Activated T-cell treated with anti-CD3 and anti-CD28 coated beads for 4 hours (primary cell): ENCODE results near the gene ST3GAL3.

ENCODE experiments used
- DNase-seq: peaks from one replicate; pipeline ENCODE4 v3.0.0-alpha.2; 2020

ST3GAL3 gene

GRCh38 chr1:43971336-43971980 lies 264.1 kb downstream of the ST3GAL3 start:
- no peak for DNase-seq

DNA sequence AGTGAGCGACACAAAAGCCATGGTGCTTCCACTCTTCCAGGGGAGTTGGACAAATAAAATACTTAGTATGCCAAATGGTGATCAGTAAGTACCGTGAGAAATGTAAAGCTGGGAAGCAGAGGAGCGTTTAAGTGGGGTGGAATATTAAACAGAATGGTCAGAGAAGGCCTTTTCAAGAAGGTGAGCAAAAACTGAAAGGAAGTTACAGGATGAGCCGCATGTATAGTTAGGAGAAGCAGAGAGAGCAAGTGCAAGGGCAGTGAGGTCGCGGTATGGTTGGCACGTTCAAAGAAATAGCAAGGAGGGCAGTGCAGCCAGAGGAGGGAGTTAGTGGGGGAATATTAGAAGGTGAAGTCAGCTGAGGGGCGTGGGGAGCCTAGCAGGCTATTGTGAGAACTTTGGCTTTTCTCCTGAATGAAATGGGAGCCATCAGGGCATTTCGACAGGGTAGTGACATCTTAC lies 266.7 kb downstream of the ST3GAL3 start:
- DNase-seq, result no peak

DNA sequence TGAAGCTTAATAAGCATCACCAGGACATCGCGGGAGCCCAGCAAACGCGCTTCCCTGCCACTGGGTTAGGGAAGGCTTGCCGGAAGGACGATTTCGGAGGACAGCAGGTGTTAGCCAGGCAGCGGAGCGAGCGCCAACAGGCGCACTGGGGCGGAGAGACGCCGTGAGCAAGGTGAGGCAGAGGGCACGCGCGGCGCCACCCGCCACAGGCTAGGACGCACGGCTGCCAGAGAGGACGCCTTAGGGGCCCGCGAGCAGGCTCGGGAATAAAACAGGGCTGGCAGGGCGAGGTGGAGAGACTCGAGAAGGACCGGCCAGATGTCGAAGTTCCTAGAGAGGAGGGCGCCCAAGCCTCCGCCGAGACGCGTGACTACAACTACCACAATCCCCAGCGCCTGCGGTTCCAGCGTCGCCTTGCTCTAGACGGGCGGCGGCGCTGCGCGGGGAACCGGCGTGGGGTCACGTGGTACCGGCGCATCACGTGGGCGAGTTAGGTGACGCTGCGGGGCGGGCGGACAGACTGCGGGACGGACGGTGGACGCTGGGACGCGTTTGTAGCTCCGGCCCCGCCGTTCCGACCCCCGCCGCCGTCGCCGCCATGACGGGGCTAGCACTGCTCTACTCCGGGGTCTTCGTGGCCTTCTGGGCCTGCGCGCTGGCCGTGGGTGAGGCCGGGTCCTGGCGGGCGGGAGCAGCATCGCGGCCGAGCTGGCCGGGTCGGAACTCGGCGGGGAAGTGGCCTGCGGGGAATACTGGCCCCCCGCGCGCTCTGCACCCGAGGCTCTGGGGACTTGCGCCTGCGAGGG lies 267.3 kb downstream of the ST3GAL3 start, which contains the start of gene ATP6V0B:
TSS of gene ATP6V0B (plus strand) at position 518 of the 806 bp plus-strand sequence. CDS start at position 599, 81 bp downstream.
- peak; percentile 92 for DNase-seq

DNA sequence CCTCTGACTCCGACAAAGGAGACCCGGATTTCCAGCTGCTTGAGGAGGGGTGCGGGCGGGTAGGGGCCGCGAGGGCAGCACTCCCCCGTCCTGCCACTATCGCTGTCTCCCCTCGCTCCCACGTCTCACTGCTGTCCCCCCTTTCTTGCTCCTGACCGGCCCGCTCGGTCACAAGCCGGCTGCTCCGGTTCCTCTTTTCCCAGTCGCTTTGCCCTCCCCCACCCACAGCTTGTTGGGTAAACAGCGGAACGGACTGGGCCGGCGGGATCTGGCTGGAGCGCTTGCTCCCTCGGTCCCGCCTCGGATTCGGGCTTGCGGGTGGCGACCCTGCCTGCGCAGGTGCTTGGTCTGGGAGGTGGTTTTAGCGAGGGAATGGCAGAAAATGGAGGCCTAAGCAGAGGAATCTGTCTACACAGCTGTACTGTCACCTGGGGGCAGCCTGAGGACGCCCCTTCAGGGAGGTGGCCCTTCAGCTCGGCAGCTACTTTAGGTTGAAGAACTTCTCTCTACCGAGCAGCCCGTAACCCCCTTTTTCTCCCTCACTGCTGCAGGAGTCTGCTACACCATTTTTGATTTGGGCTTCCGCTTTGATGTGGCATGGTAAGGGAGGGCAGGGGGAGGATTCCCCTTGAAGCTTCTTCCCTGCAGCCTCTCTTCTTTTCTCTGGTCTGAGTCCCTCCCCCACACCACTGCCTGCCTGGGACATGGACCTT lies 268.1 kb downstream of the ST3GAL3 start:
- DNase-seq, result no peak

DNA sequence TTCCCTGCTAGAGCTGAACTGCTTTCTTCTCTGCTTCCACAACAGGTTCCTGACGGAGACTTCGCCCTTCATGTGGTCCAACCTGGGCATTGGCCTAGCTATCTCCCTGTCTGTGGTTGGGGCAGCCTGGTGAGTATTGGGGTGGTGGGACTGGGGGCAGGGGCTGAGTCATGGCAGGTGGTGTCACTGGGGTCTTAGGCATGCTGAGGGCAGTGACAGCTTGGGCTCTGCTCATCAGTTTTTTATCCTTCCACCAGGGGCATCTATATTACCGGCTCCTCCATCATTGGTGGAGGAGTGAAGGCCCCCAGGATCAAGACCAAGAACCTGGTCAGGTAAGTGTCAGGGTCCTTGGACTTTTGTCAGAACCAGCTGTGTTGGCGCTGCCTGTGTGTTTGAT lies 268.7 kb downstream of the ST3GAL3 start:
- DNase-seq, result no peak

GRCh38 chr1:43976890-43977289 lies 269.6 kb downstream of the ST3GAL3 start:
- DNase-seq, result no peak

- no peak for DNase-seq
Measured at GRCh38 chr1:43977376-43978263, 270.3 kb downstream of the ST3GAL3 start.

DNA sequence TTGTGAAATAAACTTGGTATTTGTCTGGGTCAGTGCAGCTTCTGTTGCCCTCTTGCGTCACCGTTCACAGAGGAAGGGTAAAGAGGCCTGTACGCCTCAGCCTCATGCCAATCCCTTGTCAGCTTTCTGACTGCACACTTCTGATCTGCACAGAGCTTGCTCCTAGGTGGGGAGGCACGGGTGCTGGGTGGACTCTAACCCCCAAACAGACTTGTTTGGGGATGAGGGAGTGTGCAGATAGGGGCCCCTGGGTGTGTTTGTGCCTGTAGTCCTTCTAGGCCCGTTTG lies 270.9 kb downstream of the ST3GAL3 start:
- no peak for DNase-seq

GRCh38 chr1:43978551-43979260 lies 271.4 kb downstream of the ST3GAL3 start, which contains the start of gene B4GALT2:
Gene B4GALT2 (plus strand): TSS chr1:43979210. CDS start chr1:43981161, 1,951 bp downstream.
- no peak for DNase-seq

DNA sequence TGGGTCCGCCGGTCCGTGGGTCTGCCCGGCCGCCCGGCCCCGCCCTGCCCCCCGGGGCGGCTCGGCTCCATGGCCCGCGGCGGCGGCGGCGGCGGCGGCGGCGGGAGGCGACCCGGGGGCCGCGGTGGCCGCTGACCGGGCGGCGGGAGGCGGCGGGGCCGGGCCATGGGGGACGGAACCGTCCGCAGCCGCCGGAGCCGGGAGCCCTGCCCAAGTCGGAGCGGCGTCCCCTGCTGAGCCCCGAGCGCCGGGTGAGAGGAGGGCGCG lies 271.9 kb downstream of the ST3GAL3 start:
- DNase-seq, result no peak

DNA sequence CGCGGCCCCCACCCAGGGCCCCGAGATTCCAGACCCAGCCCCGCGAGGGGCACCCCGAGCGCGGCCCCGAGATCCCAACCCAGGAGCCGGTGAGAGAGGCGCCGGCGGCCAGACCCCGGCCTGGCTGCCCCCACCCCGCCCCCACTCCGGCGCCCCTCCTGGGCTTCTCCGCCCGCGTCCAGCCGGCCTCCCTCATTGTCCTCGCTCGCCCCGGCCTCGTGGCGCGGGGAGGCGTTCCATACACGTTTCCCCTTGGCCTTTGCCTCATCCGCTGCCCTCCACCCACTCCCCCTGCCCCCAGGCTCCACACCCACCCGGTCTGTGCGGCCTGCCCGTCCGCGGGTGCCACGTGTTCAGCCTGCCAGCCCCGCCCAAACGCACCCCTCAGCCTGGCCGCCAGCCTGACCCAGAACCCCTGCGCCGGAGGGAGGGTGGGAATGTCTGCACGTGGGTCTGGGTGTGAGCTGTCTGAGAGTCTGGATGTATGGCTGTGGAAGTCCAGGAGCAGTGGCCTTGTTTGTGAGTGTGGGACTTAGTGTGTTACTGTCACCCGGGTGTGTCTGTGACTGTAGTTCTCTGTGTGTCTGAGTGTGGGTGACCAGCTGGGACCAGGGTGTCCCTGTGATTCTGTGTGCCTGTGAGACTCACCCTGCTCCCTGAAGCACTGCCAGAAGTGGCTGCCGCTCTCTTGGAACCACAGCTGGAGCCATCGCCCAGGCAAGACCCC lies 272.4 kb downstream of the ST3GAL3 start:
- no peak for DNase-seq

- DNase-seq, result no peak
Measured at GRCh38 chr1:43980255-43981134, 273.2 kb downstream of the ST3GAL3 start.
